IPS-18c (cell line): Measurements from ENCODE around the gene FAM186B.
A peak's percentile ranks its signal among the peaks of the same experiment; 100 is the strongest.

Experiments
- H3K4me3 ChIP-seq: 2 replicates; pipeline ENCODE4 v1.7.0; 2013; ENCODE audit warnings: low read depth, mild to moderate bottlenecking, low read length, moderate library complexity; ENCODE audit not compliant: insufficient read depth
- H3K9me3 ChIP-seq: one replicate; pipeline ENCODE4 v1.6.1; 2013; ENCODE audit warnings: mild to moderate bottlenecking, low read length, moderate library complexity; ENCODE audit not compliant: control insufficient read depth, insufficient read depth

Gene FAM186B

GRCh38 chr12:49550693-49551252 is 54.7 kb downstream of the FAM186B start:
- Histone ChIP-seq H3K9me3 (peaks cover 3% of the 10 kb centered on the region), H3K4me3 (no peak overlapping the region)

- H3K9me3 ChIP-seq = peaks cover 3% of the 10 kb centered on the region
- 0 out of 2 replicates have a peak overlapping the region, but pooled peaks have one; percentile 26 for H3K4me3 ChIP-seq
Measured at GRCh38 chr12:49549735-49550692, 55.4 kb downstream of the FAM186B start.

GRCh38 chr12:49548822-49549648 is 56.4 kb downstream of the FAM186B start:
- Histone ChIP-seq H3K9me3 (peaks cover 3% of the 10 kb centered on the region), H3K4me3 (peak overlapping the region; percentile 26)

- Histone ChIP-seq H3K4me3 (peak overlapping the region; percentile 26; the same call in 1 of the 2 replicates), H3K9me3 (peaks cover 3% of the 10 kb centered on the region)
Measured at GRCh38 chr12:49548481-49548821, 57.0 kb downstream of the FAM186B start.

GRCh38 chr12:49547090-49547690 is 58.2 kb downstream of the FAM186B start:
- peaks cover 5% of the 10 kb centered on the region for H3K9me3 ChIP-seq
- no peak overlapping the region for H3K4me3 ChIP-seq

- peaks cover 5% of the 10 kb centered on the region for H3K9me3 ChIP-seq
- no peak overlapping the region for H3K4me3 ChIP-seq
Measured at GRCh38 chr12:49546481-49546880, 59.0 kb downstream of the FAM186B start.

GRCh38 chr12:49545815-49546214 is 59.6 kb downstream of the FAM186B start:
- H3K4me3 ChIP-seq = no peak overlapping the region
- H3K9me3 ChIP-seq = peaks cover 5% of the 10 kb centered on the region

GRCh38 chr12:49543914-49544815 is 61.3 kb downstream of the FAM186B start:
- H3K4me3 ChIP-seq = peak overlapping the region; percentile 34
- peaks cover 5% of the 10 kb centered on the region for H3K9me3 ChIP-seq

GRCh38 chr12:49543221-49543913 is 62.1 kb downstream of the FAM186B start:
- no peak overlapping the region for H3K4me3 ChIP-seq
- H3K9me3 ChIP-seq = peaks cover 5% of the 10 kb centered on the region

GRCh38 chr12:49542592-49543160 is 62.8 kb downstream of the FAM186B start:
- H3K9me3 ChIP-seq = peaks cover 5% of the 10 kb centered on the region
- H3K4me3 ChIP-seq = no peak overlapping the region

- H3K4me3 ChIP-seq = no peak overlapping the region
- peaks cover 2% of the 10 kb centered on the region for H3K9me3 ChIP-seq
Measured at GRCh38 chr12:49541911-49542505, 63.4 kb downstream of the FAM186B start.

- Histone ChIP-seq H3K4me3 (no peak overlapping the region), H3K9me3 (peaks cover 2% of the 10 kb centered on the region)
Measured at GRCh38 chr12:49541140-49541861, 64.1 kb downstream of the FAM186B start.

GRCh38 chr12:49540229-49541139 is 65.0 kb downstream of the FAM186B start:
- Histone ChIP-seq H3K4me3 (no peak overlapping the region), H3K9me3 (peaks cover 2% of the 10 kb centered on the region)
